ENCODE measurements around the gene CPA4.
"Not testable (repeated sequence)": the region's sequence is repeated elsewhere in the genome, so short reads cannot be mapped to it uniquely, and the experiment has no call there.

Gene CPA4

DNA sequence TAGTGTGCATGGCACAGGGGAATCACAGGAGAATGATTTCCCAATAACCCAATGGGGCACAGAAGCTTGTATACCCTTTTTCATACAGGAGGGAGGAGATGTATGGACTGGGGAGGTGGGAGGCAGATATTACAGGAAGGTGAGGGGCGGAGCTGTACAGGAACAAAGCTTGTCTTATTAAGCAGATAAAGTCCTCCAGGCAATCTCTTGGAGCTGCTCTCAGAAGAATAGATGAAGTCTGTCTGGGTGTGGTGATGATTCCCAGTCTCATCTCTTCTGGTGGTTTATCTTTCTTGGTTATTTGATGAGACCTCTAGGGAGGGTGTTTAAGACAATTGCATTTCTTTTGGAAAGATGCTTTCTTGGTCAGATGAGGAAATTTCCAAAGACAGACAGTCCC is 26.6 kb downstream of the CPA4 start:
- TF ChIP-seq, protein P1, sequence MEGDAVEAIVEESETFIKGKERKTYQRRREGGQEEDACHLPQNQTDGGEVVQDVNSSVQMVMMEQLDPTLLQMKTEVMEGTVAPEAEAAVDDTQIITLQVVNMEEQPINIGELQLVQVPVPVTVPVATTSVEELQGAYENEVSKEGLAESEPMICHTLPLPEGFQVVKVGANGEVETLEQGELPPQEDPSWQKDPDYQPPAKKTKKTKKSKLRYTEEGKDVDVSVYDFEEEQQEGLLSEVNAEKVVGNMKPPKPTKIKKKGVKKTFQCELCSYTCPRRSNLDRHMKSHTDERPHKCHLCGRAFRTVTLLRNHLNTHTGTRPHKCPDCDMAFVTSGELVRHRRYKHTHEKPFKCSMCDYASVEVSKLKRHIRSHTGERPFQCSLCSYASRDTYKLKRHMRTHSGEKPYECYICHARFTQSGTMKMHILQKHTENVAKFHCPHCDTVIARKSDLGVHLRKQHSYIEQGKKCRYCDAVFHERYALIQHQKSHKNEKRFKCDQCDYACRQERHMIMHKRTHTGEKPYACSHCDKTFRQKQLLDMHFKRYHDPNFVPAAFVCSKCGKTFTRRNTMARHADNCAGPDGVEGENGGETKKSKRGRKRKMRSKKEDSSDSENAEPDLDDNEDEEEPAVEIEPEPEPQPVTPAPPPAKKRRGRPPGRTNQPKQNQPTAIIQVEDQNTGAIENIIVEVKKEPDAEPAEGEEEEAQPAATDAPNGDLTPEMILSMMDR (conservative IDR thresholded peaks at IDR 0.05; ENCODE audit: low read depth, low read length): no peak
- no peak overlapping the region for H3K4me3 ChIP-seq (ENCODE audit: low read length)
- DNase-seq (ENCODE audit: low read depth): no peak

DNA sequence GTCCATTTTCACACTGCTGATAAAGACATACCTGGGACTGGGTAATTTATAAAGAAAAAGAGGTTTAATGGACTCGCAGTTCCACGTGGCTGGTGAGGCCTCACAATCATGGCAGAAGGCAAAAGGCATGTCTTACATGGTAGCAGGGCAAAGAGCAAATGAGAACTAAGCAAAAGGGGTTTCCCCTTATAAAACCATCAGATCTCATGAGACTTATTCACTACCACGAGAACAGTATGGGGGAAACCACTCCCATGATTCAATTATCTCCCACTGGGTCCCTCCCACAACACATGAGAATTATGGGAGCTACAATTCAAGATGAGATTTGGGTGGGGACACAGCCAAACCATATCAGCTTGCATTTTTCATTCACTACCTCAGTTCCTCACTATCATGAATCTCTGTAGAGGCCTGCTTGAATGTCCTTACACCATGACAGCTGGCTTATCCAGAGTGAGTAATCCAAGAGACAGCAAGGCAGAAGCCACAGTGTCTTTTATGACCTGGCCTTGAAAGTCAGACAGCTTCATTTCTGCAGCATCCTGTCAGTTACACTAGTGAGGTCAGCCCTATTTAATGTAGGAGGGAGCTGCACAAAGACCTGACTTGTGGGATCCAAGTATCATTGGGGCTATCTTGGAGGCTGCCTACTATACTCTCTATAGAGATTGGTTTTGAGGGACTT is 28.7 kb downstream of the CPA4 start:
- not testable (repeated sequence) for DNase-seq (ENCODE audit: low read depth); H3K4me3 ChIP-seq (ENCODE audit: low read length)

DNA sequence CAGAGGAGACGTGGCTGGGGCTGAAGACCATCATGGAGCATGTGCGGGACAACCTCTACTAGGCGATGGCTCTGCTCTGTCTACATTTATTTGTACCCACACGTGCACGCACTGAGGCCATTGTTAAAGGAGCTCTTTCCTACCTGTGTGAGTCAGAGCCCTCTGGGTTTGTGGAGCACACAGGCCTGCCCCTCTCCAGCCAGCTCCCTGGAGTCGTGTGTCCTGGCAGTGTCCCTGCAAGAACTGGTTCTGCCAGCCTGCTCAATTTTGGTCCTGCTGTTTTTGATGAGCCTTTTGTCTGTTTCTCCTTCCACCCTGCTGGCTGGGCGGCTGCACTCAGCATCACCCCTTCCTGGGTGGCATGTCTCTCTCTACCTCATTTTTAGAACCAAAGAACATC is 29.7 kb downstream of the CPA4 start:
- no peak for DNase-seq (ENCODE audit: low read depth)
- TF ChIP-seq, protein P1 (conservative IDR thresholded peaks at IDR 0.05; ENCODE audit: low read depth, low read length): no peak
- H3K4me3 ChIP-seq (ENCODE audit: low read length): no peak overlapping the region

DNA sequence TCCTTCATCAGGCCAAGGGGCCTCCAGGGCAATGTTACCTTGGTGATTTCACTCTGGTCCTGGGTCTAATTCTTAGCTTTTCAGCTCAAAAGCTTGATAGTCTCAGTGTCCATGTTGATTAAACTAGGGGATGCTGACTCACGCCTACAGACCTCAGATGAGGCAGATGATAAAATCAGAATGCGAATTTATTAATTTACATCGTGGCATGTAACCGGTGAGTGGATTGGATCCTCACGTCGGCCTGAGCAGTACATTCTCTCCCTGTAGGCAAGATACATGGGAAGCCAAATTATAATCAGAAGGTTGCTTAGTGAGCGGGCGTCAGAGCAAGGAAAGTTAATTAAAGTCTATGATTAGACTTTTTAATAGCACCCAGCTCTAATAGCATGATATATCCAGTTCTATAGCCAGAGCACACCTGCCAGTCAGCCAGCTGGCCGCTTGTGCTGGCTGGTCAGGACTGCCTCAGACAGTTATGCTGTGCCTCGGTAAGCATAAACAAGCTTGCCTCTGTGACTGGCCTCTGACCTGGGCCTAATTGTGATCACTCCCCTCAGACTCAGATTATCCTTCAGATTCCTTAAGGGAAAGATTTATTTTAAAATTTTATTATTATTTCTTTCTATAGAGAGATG is 31.5 kb downstream of the CPA4 start:
- no peak for DNase-seq (ENCODE audit: low read depth)
- no peak overlapping the region for H3K4me3 ChIP-seq (ENCODE audit: low read length)
- TF ChIP-seq, protein P1 (conservative IDR thresholded peaks at IDR 0.05; ENCODE audit: low read depth, low read length): no peak

DNA sequence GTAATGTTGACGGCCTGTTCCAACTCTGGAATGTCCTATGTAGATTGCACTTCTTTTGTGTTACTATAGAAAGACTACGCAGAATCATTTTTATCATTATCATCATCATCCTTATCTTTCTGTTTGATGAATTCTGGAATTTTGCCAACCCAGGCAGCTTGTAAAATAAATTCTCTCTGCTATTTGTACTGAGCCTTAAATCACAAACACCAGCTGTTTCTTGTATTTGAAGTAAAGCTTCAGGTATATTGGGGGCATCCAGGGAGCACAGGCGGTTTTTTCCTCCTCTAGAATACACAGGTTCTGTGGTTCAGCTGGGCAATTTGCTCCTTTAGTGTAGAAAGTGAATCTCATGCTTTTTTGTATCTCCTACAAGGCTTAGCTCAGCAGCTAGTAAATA is 36.7 kb downstream of the CPA4 start:
- TF ChIP-seq, protein P1 (conservative IDR thresholded peaks at IDR 0.05; ENCODE audit: low read depth, low read length): no peak
- no peak for DNase-seq (ENCODE audit: low read depth)
- H3K4me3 ChIP-seq (ENCODE audit: low read length): no peak overlapping the region

DNA sequence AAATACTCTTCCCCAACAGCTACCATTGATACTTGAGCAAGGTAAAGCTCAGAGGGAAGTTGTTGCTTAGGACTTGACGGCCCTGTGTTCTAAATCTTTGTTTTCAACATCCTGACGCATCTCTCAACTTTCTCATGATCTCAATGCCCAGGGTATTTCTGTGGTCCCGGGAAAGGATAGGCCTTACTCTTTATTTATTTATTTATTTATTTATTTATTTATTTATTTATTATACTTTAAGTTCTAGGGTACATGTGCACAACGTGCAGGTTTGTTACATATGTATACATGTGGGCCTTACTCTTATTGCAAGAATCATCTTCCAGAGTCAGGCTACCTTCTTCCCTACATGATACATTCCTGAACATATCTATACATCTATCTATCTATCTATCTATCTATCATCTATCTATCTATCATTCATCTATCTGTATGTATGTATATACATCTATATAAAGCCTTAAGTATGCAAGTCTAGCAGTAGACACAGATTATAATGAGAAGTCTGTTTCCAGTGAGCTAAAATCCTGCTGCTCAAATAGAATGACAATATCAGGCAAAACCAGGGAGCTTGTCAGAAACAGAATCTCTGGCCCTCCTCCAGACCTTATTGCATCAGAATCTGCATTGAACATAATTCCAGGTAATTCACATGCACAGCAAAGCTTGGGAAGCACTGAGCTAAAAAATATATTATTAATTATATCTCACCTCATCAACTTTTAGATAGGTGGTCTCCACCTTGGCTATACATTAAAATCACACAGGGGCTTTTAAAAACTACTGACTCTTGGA is 39.5 kb downstream of the CPA4 start:
- DNase-seq (ENCODE audit: low read depth): no peak
- TF ChIP-seq, protein P1 (conservative IDR thresholded peaks at IDR 0.05; ENCODE audit: low read depth, low read length): no peak
- no peak overlapping the region for H3K4me3 ChIP-seq (ENCODE audit: low read length)

DNA sequence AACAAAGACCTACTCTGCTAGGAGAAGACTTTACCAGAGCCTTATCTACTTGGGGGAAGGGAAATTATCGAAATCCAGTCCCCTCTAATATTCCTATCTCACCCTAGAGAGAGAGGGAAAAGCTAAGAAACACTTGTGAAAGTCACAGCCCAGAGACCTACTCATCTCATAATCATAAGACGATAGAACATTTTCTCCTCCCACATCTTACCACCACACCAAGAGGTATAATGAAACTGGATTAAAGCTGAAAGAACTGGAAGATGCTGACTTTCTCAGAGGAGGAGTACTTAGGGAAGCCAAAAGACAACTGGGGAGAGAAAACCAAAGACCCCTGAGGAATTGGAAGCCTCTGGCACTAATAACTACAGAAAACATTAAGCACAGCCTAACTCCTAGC is 40.9 kb downstream of the CPA4 start:
- TF ChIP-seq, protein P1 (conservative IDR thresholded peaks at IDR 0.05; ENCODE audit: low read depth, low read length): no peak
- no peak for DNase-seq (ENCODE audit: low read depth)

More for the DNA sequence above, 40.9 kb downstream of the CPA4 start:
- H3K4me3 ChIP-seq (ENCODE audit: low read length): no peak overlapping the region

All from retinal pigment epithelial cell (primary cell).